HG03460 (cell line): Measurements from ENCODE around the gene VWA3B.

Experiments used
- ATAC-seq: cut with Tn5 transposase; IDR thresholded peaks from one replicate; pipeline ENCODE4 v1.9.1; 2021; ENCODE audit not compliant: unreplicated experiment

The VWA3B gene

GRCh38 chr2:98167916-98168315, 80.9 kb downstream of the VWA3B start:
- no peak for ATAC-seq

GRCh38 chr2:98170076-98170475, 83.1 kb downstream of the VWA3B start:
- ATAC-seq = no peak

DNA sequence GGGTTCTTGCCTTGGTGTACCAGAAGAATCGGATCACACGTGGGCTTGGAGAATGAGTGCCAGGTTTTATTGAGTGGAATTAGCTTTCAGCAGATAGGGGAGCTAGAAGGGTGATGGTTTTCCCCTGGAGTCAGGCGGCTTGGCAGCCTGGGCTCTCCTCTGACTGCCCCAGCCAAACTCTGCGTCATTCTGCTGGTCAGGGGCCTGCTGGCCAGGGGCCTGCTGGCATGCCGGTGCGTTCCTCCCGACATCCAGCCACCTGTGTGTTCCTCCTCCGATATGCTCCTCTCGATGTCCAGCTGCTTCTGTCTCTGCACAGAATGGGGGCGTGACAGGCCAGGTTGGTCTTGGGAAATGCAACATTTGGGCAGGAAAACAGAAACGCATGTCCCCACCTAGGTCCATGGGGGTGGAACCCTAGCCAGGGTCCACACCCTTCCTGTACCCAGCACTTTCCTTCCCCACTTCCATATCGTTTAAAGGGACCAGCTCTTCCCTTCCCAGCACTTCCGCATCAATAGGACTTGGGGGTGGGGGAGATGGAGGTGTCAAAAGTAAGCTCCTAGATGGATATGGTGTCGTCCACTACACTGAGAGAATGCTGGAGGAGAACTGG, 85.3 kb downstream of the VWA3B start:
- ATAC-seq = no peak

GRCh38 chr2:98172951-98173350, 86.0 kb downstream of the VWA3B start:
- no peak for ATAC-seq

DNA sequence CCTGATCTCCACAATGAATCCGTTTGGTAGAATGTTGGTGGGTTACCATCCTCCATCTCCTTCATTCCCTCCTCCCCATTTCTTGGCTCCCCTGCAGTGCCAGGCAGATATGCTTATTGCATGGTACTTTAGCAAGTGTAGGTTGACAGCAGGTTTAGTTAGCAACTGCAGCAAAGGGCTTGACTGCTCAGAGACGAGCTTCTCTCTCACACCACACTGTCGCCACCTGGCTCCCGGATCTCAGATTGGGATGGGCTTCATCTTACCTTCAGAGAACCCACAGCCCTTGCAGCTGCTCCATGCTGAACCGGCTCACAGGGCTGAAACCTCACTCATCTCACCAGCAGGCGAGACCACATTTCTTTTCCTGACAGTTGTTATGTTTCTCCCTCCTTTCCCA, 88.8 kb downstream of the VWA3B start:
- ATAC-seq = no peak

DNA sequence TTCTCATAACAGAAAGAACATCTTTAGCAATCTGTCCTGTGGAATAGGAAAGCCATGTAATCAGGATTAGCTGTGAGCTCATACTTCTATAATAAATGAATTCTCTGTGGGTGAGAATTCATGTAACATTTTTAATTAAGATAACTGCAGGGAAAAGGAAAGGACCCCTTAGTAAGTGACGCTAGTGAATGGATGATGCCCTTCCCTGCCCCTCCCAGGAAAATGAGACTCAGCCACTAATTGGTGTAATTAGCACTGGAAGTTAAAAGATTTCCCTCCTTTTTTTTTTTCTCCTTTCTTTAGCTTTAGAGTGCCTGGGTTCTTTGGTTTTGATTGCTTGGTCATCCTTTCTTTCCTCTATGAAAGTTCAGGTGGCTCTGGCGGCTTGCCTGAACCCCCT, 90.3 kb downstream of the VWA3B start:
- no peak for ATAC-seq

DNA sequence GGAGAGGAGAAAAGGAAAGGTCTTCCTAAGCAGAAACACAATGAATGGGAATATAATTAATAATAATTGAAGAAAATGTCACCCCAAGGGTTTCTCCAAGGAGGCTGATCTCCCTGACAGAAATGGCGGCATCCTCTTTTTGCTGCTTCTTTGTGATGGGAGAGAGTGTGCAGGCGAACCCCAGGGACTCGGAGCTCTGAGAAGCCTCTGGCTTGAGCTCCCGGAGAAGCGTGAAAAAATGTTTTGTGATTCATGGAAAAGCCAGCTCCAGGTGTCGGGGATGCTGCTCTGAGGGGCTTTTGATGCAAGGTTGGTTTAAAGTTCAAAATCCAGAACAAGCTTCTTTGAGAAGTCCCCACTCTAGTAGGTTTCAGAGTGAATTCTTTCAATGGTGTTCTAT, 91.0 kb downstream of the VWA3B start:
- ATAC-seq = no peak

GRCh38 chr2:98180456-98180855, 93.5 kb downstream of the VWA3B start:
- ATAC-seq = no peak

DNA sequence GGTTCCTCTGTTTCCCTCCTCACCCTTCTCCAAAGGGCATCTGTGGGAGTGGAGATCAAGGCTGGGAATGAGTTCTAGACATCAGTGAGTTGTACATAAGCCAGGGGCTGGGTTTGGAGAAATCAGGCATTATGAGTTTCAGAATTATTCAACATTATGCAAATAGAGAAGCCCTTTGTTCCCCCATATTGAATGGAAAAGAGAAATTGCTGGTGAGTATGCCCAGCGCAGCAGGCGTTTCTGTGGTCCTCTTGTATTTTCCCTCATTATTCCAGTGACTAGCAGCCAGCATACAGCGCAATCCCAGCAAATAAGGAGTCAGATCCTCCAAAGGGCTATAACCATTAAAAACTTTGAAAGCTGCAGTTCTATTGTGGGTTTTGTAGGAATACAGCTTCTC, 94.4 kb downstream of the VWA3B start:
- ATAC-seq = no peak

DNA sequence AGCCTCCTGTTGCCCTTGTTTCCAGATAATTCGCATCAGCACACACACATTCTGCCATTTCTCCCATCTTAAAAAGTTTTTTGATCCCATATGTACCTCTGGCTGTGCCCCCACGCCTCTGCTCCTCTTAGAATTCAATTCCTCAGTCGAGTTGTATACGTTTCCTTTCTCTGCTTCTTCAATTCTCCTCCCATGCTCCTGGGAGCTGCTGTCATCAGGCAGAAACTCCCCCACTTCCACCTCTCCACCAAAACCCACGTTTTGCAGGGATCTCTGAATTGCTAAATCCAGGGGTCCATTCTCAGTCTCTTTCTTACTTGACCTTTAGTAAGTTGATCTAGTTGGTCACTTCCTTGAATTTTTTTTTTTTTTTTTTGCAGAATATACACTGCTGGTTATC, 98.8 kb downstream of the VWA3B start:
- ATAC-seq = no peak

GRCh38 chr2:98187194-98187593, 100.2 kb downstream of the VWA3B start:
- no peak for ATAC-seq

GRCh38 chr2:98188351-98189046, 101.5 kb downstream of the VWA3B start:
- no peak for ATAC-seq

- no peak for ATAC-seq
Measured at GRCh38 chr2:98191883-98192282, 104.9 kb downstream of the VWA3B start.

DNA sequence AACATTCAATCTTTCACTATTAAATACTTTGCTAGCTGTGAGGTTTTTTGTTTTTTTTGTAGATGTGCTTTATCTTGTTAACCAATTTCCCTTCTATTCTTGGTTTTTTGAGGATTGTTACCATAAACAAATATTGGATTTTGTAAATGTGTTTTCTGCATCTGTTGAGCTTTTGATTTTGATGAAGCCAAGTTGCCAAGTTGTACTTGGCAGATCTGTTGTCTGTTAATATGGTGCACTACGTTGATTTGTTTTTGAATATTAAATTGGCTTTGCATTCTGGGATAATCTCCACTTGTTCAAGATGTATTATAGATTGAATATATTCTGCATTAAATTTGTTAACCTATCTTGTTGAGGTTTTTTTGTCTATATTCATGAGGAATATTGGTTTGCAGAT, 114.6 kb downstream of the VWA3B start:
- no peak for ATAC-seq

DNA sequence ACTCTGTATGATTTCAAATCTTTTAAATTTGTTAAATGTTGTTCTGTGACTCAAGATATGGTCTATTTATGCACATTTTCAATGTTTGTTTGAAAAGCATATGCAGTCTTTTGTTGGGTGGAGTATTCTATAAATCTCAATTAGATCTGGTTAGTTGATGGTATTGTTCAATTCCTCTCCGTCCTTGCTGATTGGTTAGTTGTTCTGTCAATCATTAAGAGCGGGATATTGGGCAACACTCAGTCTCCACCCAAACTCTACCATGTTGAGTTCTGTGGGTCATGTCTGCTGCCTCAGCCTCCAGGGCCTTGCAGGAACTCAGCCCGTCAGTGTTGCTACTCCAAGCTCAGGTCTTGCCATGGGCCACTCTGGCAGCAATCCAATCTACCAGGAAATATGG, 118.9 kb downstream of the VWA3B start:
- no peak for ATAC-seq

DNA sequence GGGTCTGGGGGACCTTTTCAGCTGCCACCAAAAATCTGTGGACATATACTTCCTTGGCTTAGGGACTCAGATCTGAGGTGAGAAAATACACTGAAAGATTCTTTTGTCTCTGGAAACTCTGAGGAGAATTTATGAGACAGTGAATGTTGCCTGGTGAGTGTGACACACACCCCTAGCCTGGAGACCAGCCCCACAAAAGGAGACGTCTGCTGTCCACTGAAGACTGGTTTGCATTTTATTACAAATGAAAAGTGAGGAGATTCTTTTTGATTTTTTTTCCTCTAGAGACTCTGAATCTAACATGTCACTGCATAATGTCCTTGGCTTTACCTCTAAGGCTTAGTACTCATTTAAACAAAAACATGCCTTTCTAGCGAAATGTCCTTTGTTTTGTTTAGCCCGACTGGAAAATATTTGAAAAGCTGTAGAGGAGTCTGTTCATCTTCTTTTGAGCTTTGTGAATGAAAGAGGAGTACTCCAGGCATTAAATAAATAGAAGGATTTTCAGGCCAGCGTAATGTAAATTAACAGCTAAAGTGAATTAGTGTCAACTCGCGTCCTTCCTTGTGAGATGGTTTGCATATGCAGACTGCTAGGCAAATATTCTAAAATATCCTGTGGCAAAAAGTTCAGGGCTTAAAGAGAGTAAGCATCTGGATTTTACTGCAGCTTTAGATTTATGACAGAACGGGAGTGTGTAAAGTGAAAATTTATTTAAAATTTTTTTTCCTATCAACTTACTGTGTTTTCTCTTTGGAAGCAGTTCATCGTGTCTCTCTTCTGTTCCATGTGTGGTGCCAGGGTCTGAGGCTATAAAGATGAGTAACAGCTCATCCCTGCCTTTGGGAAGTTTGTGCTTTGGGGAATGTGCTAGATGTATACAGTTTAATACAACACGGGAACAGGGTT, 125.4 kb downstream of the VWA3B start:
- ATAC-seq = no peak

DNA sequence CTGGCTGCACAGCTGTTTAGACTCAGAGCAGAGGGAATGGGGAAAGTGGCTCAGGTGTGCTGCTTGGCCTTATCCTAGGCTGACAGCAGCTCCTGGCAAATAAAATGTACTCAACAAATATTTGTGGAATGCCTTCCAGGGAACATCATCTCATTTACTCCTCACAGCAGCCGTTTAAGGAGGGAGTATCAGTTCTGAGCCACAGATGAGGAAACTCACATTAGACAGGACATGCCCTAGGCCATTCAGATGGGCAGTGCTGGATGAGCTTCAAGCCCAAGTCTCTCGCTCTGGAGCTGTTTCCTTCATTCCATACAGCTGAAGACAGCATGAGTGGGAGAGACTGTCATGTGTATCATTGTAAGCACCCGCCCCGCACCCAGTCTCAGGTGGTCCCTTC, 129.6 kb downstream of the VWA3B start:
- ATAC-seq = no peak

DNA sequence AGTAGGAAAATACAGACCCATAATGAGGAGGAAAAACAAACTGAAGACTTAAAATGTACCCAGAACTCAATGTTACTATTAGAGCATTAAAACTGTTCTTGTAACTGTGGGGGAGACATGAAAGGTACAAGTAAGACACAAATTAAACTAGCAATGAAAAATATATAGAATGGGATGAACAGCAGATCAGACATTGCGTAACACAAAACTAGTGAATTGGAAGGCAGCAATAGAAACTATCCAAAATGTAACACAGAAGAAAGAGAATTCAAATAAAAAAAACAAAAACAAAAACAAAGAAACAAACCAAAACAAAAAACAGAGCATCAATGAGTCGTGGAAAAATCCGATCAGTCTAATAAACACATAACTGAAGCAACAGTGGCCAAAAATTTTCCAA, 132.2 kb downstream of the VWA3B start:
- ATAC-seq = no peak

DNA sequence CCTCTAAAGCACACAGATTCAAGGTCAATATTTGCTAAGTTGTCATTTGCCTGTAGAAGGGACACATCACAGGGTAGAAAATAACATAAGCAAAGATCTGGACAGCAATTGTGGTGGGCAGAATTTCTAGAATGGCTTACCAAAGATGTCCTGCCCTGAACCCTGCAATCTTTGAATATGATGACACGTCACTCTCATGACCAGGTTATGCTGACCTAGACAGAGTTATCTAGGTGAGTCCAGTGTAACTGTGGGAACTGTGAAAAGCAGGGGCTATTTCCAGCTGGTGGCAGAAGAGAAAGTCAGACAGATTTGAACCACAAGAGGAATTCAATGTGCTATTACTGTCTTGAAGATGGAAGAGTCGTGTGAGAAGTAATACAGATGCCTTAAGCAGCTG, 147.0 kb downstream of the VWA3B start:
- no peak for ATAC-seq

- no peak for ATAC-seq
Measured at GRCh38 chr2:98234776-98235175, 147.8 kb downstream of the VWA3B start.

DNA sequence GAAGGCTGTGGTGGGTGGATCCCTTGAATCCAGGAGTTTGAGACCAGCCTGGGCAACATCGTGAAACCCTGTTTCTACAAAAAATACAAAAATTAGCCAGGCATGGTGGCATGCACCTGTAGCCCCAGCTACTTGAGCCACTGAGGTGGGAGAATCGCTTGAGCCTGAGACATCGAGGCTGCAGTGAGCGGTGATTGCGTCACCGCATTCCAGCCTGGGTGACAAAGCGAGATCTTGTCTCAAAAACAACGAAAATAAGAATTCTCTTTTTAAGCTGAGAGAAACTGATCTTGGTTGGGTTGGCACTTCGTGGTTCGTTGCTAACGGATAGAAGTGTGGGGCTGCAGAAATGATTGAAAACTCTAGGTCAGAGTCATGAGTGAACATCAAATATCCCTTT, 150.0 kb downstream of the VWA3B start:
- no peak for ATAC-seq

DNA sequence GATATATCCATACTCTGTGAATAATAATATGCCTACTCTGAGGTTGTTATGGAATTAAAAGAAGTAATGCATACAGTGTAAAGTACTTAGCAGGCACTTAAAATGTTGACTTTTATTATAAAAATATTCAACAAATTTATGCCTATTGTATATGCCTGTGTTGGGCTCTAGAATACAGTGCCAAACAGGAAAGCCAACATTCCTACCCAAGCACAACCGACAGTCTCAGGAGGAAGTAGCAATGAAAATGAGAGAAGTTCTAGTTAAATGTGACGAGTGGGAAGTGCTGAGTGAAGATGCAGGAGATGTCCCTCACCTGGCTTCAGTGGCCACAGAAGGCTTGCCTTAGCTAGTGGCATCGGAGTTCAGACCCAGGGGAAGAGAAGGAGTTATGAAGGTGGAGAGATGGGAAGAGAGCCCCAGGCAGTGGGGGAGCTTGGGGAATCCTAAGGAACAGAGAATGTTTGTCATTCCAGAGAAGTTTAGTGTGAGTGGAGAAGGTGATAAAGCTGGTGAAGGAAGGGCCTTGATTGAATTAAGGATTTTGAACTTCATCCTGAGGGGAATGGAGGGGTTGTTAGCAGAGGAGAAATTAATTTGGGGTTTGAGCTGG, 153.9 kb downstream of the VWA3B start:
- ATAC-seq = no peak
